SU-DHL-6 (cell line): ENCODE results near the gene QSOX2.

Source experiments
- EZH2phosphoT487 ChIP-seq: fragments of 200-600 bp; sonication (generic), shearing (Covaris generic); conservative IDR thresholded peaks from 2 replicates; pipeline ENCODE4 v1.6.1; 2018; ENCODE audit warnings: mild to moderate bottlenecking, antibody characterized with exemption, low read length, moderate library complexity, mixed read lengths
- TF ChIP-seq, protein P1 (sequence below): fragments of 200-600 bp; sonication (generic); IDR thresholded peaks from one replicate; pipeline ENCODE4 v1.5.1; 2017; ENCODE audit warnings: antibody characterized with exemption, mild to moderate bottlenecking, low read length, moderate library complexity; ENCODE audit not compliant: insufficient read depth, poor library complexity, severe bottlenecking

GRCh38 chr9:136160995-136161610, 84.5 kb downstream of the QSOX2 start:
- TF ChIP-seq, protein P1, sequence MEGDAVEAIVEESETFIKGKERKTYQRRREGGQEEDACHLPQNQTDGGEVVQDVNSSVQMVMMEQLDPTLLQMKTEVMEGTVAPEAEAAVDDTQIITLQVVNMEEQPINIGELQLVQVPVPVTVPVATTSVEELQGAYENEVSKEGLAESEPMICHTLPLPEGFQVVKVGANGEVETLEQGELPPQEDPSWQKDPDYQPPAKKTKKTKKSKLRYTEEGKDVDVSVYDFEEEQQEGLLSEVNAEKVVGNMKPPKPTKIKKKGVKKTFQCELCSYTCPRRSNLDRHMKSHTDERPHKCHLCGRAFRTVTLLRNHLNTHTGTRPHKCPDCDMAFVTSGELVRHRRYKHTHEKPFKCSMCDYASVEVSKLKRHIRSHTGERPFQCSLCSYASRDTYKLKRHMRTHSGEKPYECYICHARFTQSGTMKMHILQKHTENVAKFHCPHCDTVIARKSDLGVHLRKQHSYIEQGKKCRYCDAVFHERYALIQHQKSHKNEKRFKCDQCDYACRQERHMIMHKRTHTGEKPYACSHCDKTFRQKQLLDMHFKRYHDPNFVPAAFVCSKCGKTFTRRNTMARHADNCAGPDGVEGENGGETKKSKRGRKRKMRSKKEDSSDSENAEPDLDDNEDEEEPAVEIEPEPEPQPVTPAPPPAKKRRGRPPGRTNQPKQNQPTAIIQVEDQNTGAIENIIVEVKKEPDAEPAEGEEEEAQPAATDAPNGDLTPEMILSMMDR, result no peak
- no peak for TF ChIP-seq EZH2phosphoT487
